HG02970 (cell line): ENCODE results near the gene RASAL3.
"Not testable (repeated sequence)": the region's sequence is repeated elsewhere in the genome, so short reads cannot be mapped to it uniquely, and the experiment has no call there.

ENCODE experiments used
- ATAC-seq: cut with Tn5 transposase; IDR thresholded peaks from one replicate; pipeline ENCODE4 v1.9.1; 2021; ENCODE audit warnings: mild to moderate bottlenecking, moderate library complexity, moderate number of reproducible peaks; ENCODE audit not compliant: unreplicated experiment, low FRiP score

The RASAL3 gene

GRCh38 chr19:15464394-15465385, at the start of gene RASAL3:
RASAL3 (minus strand) TSS chr19:15464544; CDS start chr19:15464358, 186 bp downstream.
- no peak for ATAC-seq

- ATAC-seq: no peak
Measured at GRCh38 chr19:15511671-15512424, 47.5 kb upstream of the RASAL3 start.

- no peak for ATAC-seq
Measured at GRCh38 chr19:15508035-15508710, 43.8 kb upstream of the RASAL3 start, which contains the start of gene CYP4F22. CYP4F22 (plus strand) TSS chr19:15508525; CDS start chr19:15525337, 16,812 bp downstream.

- no peak for ATAC-seq
Measured at GRCh38 chr19:15507068-15508034, 43.0 kb upstream of the RASAL3 start.

GRCh38 chr19:15506074-15506571, 41.8 kb upstream of the RASAL3 start:
- ATAC-seq: no peak

GRCh38 chr19:15502264-15502663, 37.9 kb upstream of the RASAL3 start:
- no peak for ATAC-seq

GRCh38 chr19:15501596-15501995, 37.3 kb upstream of the RASAL3 start:
- no peak for ATAC-seq

GRCh38 chr19:15498910-15499309, 34.6 kb upstream of the RASAL3 start:
- ATAC-seq: no peak

GRCh38 chr19:15498156-15498858, 34.0 kb upstream of the RASAL3 start:
- ATAC-seq: no peak

- ATAC-seq: no peak
Measured at GRCh38 chr19:15495151-15495550, 30.8 kb upstream of the RASAL3 start.

- no peak for ATAC-seq
Measured at GRCh38 chr19:15488489-15489226, 24.3 kb upstream of the RASAL3 start.

- ATAC-seq: no peak
Measured at GRCh38 chr19:15487038-15487437, 22.7 kb upstream of the RASAL3 start.

- ATAC-seq: not testable (repeated sequence)
Measured at GRCh38 chr19:15485768-15486167, 21.4 kb upstream of the RASAL3 start.

GRCh38 chr19:15480996-15481395, 16.7 kb upstream of the RASAL3 start:
- ATAC-seq: not testable (repeated sequence)

- ATAC-seq: no peak
Measured at GRCh38 chr19:15479391-15480345, 15.3 kb upstream of the RASAL3 start, which contains the start of gene PGLYRP2. PGLYRP2 (minus strand) TSS chr19:15479501; CDS start chr19:15479371, 130 bp downstream.

GRCh38 chr19:15476325-15476724, 12.0 kb upstream of the RASAL3 start:
- ATAC-seq: no peak

- no peak for ATAC-seq
Measured at GRCh38 chr19:15475611-15476010, 11.3 kb upstream of the RASAL3 start.
